HL-60 (cell line): ENCODE results near the gene ZNF503.

Experiments
- CTCF ChIP-seq: IDR thresholded peaks from one replicate; pipeline ENCODE4 v1.5.1; 2011; ENCODE audit warnings: low read length, control low read depth, inconsistent platforms; ENCODE audit not compliant: insufficient read depth
- POLR2AphosphoS5 ChIP-seq: IDR thresholded peaks from 2 replicates; pipeline ENCODE4 v1.6.1; 2012; ENCODE audit warnings: low read depth

- TF ChIP-seq CTCF (no peak), POLR2AphosphoS5 (no peak)
Observed at GRCh38 chr10:75418293-75418692, 16.7 kb upstream of the ZNF503 start.
